MCF 10A (cell line): Measurements from ENCODE around the gene ADAMTS13. TPM values are rescaled to one million over a fixed set of nuclear protein-coding genes. Genes with fewer than 3 reads are reported as not detected.

Experiments
- BruUV-seq: library from RNA; stranded (reverse); fragments of 400-500 nt; replicated peaks from 2 replicates; lab custom pipeline; 2021; lab: Mats Ljungman, UMichigan
- CTCF ChIA-PET: fragments of 300-600 bp; sonication (Branson Sonifier 250); formaldehyde crosslinking; extraction: SDS; loops from one replicate; lab custom pipeline; 2021; ENCODE audit warnings: antibody characterized with exemption, inconsistent platforms; lab: Yijun Ruan, JAX
- POLR2A ChIA-PET: fragments of 300-600, 350-650 bp; sonication (Branson Sonifier 250); formaldehyde crosslinking; extraction: SDS; loops from one replicate; lab custom pipeline; 2020; ENCODE audit warnings: antibody characterized with exemption, inconsistent platforms; lab: Yijun Ruan, JAX
- DNase-seq: peaks from one replicate; pipeline ENCODE4 v3.0.0-alpha.2; 2018; ENCODE audit not compliant: unreplicated experiment
- H3K27ac Mint-ChIP-seq: one replicate; pipeline ENCODE4 v1.8.0; 2022; ENCODE audit warnings: mild to moderate bottlenecking, low read depth, mixed read lengths; ENCODE audit not compliant: unreplicated experiment
- H3K27me3 Mint-ChIP-seq: one replicate; pipeline ENCODE4 v1.8.0; 2022; ENCODE audit warnings: mixed read lengths; ENCODE audit not compliant: insufficient read depth, unreplicated experiment
- H3K36me3 Mint-ChIP-seq: one replicate; pipeline ENCODE4 v1.8.0; 2022; ENCODE audit warnings: mild to moderate bottlenecking, moderate library complexity, mixed read lengths; ENCODE audit not compliant: insufficient read depth, unreplicated experiment
- H3K4me1 Mint-ChIP-seq: one replicate; pipeline ENCODE4 v1.8.0; 2022; ENCODE audit warnings: mixed read lengths; ENCODE audit not compliant: insufficient read depth, unreplicated experiment
- H3K4me3 Mint-ChIP-seq: one replicate; pipeline ENCODE4 v1.8.0; 2022; ENCODE audit warnings: mild to moderate bottlenecking, moderate library complexity, mixed read lengths; ENCODE audit not compliant: unreplicated experiment
- H3K9me3 Mint-ChIP-seq: one replicate; pipeline ENCODE4 v1.8.0; 2022; ENCODE audit warnings: mixed read lengths; ENCODE audit not compliant: unreplicated experiment
- intact Hi-C: fragments of 100-400 bp; cut with micrococcal nuclease; formaldehyde crosslinking; loops from 2 replicates; pipeline ENCODE4 v1.14.1; 2022
- total RNA-seq: library from RNA; stranded (reverse); gene quantifications from 2 replicates; pipeline ENCODE4 v1.2.3, GENCODE V29; 2022
- TF ChIP-seq, protein P1 (sequence below): fragments of 200-600 bp; IDR thresholded peaks from one replicate; pipeline ENCODE4 v1.8.0; 2022; ENCODE audit warnings: antibody characterized with exemption, mild to moderate bottlenecking; ENCODE audit not compliant: unreplicated experiment

Gene ADAMTS13
- total RNA-seq, 1 experiment from 2014 or later = 4.1 TPM

DNA sequence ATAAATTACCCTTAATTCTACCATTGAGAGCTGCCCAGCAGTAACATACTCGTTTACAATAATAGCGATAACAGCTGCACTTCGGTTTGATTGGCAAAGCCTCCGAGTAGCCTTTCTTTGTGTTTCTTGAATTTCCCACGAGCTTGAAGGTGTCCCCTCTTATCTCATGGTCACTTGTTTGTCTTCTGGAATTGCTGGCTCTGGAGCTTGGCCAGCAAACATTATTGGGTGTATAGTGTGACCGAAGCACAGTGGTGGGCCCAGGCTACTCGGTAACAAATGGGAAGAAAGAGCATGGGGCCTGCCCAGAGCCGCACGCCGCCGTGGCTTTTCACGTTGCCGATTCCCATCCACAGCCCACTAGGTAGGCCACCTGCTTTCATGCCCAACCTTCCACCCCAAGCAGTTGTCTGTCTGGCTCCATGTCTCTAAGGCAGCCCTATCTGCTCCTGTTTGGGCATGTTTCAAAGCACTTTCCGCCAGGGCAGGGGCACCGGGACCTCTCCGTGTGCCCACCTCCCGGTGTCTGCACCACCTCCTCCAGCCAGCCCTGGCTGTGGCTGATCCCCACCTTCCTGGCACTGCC, 37.3 kb upstream of the ADAMTS13 start:
- POLR2A ChIA-PET = no interaction called here
- TF ChIP-seq, protein P1, sequence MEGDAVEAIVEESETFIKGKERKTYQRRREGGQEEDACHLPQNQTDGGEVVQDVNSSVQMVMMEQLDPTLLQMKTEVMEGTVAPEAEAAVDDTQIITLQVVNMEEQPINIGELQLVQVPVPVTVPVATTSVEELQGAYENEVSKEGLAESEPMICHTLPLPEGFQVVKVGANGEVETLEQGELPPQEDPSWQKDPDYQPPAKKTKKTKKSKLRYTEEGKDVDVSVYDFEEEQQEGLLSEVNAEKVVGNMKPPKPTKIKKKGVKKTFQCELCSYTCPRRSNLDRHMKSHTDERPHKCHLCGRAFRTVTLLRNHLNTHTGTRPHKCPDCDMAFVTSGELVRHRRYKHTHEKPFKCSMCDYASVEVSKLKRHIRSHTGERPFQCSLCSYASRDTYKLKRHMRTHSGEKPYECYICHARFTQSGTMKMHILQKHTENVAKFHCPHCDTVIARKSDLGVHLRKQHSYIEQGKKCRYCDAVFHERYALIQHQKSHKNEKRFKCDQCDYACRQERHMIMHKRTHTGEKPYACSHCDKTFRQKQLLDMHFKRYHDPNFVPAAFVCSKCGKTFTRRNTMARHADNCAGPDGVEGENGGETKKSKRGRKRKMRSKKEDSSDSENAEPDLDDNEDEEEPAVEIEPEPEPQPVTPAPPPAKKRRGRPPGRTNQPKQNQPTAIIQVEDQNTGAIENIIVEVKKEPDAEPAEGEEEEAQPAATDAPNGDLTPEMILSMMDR = no peak
- BruUV-seq = no TSS peak
- Mint-ChIP-seq H3K4me3 (no peak overlapping the region), H3K36me3 (no peaks in the 10 kb centered on the region), H3K4me1 (no peaks in the 10 kb centered on the region), H3K9me3 (no peaks in the 10 kb centered on the region), H3K27ac (no peak overlapping the region), H3K27me3 (no peaks in the 10 kb centered on the region)
- intact Hi-C loops = no loop called here
- CTCF ChIA-PET = interaction anchor here (2.1 kb wide), 1 partner anchor 198 kb away, joined by 7 read pairs; no protein-coding TSS in a partner anchor
- DNase-seq = no peak

DNA sequence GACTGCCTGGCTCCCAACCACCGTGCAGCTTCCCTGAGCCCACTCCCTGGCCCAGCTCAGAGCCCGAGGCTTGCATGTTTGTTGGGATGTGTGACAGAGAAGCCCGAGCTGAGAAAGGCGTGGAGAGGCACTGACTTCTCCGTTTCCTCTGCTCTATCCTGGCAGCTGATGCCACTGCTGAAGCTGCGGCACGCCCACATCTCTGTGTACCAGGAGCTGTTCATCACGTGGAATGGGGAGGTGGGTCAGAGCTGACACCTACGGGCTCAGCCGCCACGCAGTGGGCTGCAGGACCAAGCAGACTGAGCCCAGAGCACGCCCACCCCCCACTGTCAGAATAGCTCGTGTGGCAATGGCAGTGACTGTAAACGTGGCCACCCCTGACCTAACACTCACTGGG, 36.7 kb upstream of the ADAMTS13 start:
- H3K4me1 Mint-ChIP-seq = no peaks in the 10 kb centered on the region
- H3K36me3 Mint-ChIP-seq = no peaks in the 10 kb centered on the region
- no TSS peak for BruUV-seq
- H3K27ac Mint-ChIP-seq = no peak overlapping the region
- POLR2A ChIA-PET = no interaction called here
- CTCF ChIA-PET = interaction anchor here (2.1 kb wide), 1 partner anchor 199 kb away, joined by 7 read pairs; no protein-coding TSS in a partner anchor
- DNase-seq = no peak
- TF ChIP-seq, protein P1 = no peak
- intact Hi-C loops = no loop called here
- H3K27me3 Mint-ChIP-seq = no peaks in the 10 kb centered on the region
- H3K9me3 Mint-ChIP-seq = no peaks in the 10 kb centered on the region
- H3K4me3 Mint-ChIP-seq = no peak overlapping the region

DNA sequence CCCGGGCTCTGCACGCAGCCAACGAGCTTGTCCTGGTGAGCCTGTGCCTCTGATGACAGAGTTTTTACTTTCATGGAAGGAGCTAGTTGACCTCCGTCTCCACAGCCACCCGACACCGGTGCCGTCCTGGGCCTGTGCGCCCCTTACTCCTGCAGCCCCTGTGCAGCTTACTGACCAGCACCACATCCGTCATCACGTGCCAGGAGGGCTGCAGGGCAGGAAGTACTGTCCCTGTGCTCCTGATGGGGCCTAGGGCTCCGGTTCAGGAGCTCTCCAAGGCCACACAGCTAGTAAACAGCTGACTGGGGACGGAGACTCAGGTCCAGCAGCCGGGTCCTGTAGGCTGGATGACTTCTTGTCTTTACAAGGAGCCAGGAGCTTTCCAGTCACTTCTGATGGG, 35.8 kb upstream of the ADAMTS13 start:
- Mint-ChIP-seq H3K27me3 (no peaks in the 10 kb centered on the region), H3K27ac (no peak overlapping the region), H3K36me3 (no peaks in the 10 kb centered on the region), H3K4me3 (no peak overlapping the region), H3K4me1 (no peaks in the 10 kb centered on the region), H3K9me3 (no peaks in the 10 kb centered on the region)
- intact Hi-C loops = no loop called here
- ChIA-PET POLR2A (interaction anchor here (0.7 kb wide), 1 partner anchor 10 kb away, joined by 3 read pairs; the partner anchor contains the start of gene STKLD1), CTCF (interaction anchor here (0.6 to 2.1 kb wide), 2 partner anchors 200 to 1825 kb away, joined by 3 to 7 read pairs; no protein-coding TSS in a partner anchor)
- DNase-seq = no peak
- no TSS peak for BruUV-seq
- TF ChIP-seq, protein P1 = no peak

DNA sequence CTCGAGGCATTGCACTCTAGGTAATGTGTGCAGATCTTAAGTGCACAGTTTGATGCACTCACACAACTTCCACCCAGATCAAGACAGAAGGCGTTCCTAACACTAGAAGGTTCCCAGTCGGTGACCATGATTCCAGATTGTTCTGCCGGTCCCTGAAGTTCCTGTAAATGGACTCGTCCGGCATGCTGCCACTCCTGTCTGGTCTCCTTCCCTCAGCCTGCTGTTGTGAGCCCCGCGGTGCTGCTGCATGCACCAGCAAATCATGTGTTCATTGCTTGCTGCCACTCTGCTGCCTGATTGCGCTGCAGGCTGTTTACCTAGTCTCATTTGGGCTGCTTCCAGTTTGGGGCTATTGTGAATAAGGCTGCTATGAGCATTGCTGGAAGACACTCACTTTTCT, 34.5 kb upstream of the ADAMTS13 start:
- no peak overlapping the region for H3K27ac Mint-ChIP-seq
- no peaks in the 10 kb centered on the region for H3K9me3 Mint-ChIP-seq
- ChIA-PET POLR2A (interaction anchor here (0.8 kb wide), 1 partner anchor 8 kb away, joined by 4 read pairs; no protein-coding TSS in a partner anchor), CTCF (no interaction called here)
- no peaks in the 10 kb centered on the region for H3K27me3 Mint-ChIP-seq
- no TSS peak for BruUV-seq
- H3K4me1 Mint-ChIP-seq = no peaks in the 10 kb centered on the region
- no peak for DNase-seq
- no peak overlapping the region for H3K4me3 Mint-ChIP-seq
- intact Hi-C loops = no loop called here
- H3K36me3 Mint-ChIP-seq = no peaks in the 10 kb centered on the region
- TF ChIP-seq, protein P1 = no peak
